MM.1S (cell line): ENCODE data around the gene NPHP1.

Source experiments
- DNase-seq: peaks from one replicate; pipeline ENCODE4 v3.0.0-alpha.2; 2015
- H2AFZ ChIP-seq: fragments of 300-600 bp; sonication (generic); 2 replicates; pipeline ENCODE4 v1.6.0; 2016; ENCODE audit warnings: antibody characterized with exemption, low read length
- H3F3A ChIP-seq: fragments of 300-600 bp; sonication (generic); 2 replicates; pipeline ENCODE4 v1.6.1; 2016; ENCODE audit warnings: mild to moderate bottlenecking, antibody characterized with exemption, low read length, moderate library complexity, mixed read lengths; ENCODE audit not compliant: insufficient read depth
- H3K27ac ChIP-seq: fragments of 300-600 bp; sonication (generic); 2 replicates; pipeline ENCODE4 v1.5.1; 2016; ENCODE audit warnings: mild to moderate bottlenecking, low read length
- H3K27me3 ChIP-seq: fragments of 300-600 bp; sonication (generic); replicated peaks from 2 replicates; pipeline ENCODE4 v1.6.0; 2016; ENCODE audit warnings: low read length; ENCODE audit not compliant: insufficient read depth
- H3K36me3 ChIP-seq: fragments of 300-600 bp; sonication (generic); replicated peaks from 2 replicates; pipeline ENCODE4 v1.6.1; 2016; ENCODE audit warnings: mild to moderate bottlenecking, low read length, mixed read lengths; ENCODE audit not compliant: insufficient read depth
- H3K4me1 ChIP-seq: fragments of 300-600 bp; sonication (generic); 2 replicates; pipeline ENCODE4 v1.6.1; 2016; ENCODE audit warnings: low read length, mixed read lengths
- H3K4me2 ChIP-seq: fragments of 300-600 bp; sonication (generic); 2 replicates; pipeline ENCODE4 v1.6.0; 2016; ENCODE audit warnings: low read depth, low read length
- H3K4me3 ChIP-seq: fragments of 300-600 bp; sonication (generic); 2 replicates; pipeline ENCODE4 v1.5.1; 2016; ENCODE audit warnings: low read length, mixed read lengths
- H3K79me2 ChIP-seq: fragments of 300-600 bp; sonication (generic); 2 replicates; pipeline ENCODE4 v1.6.1; 2016; ENCODE audit warnings: mixed run types, low read length, mixed read lengths
- H3K9ac ChIP-seq: fragments of 300-600 bp; sonication (generic); 2 replicates; pipeline ENCODE4 v1.6.1; 2016; ENCODE audit warnings: low read length, mixed read lengths
- H3K9me2 ChIP-seq: fragments of 300-600 bp; sonication (generic); replicated peaks from 2 replicates; pipeline ENCODE4 v1.6.1; 2016; ENCODE audit warnings: mild to moderate bottlenecking, low read length, mixed read lengths; ENCODE audit not compliant: insufficient read depth
- H3K9me3 ChIP-seq: fragments of 300-600 bp; sonication (generic); replicated peaks from 2 replicates; pipeline ENCODE4 v1.6.1; 2016; ENCODE audit warnings: mild to moderate bottlenecking, low read length, mixed read lengths; ENCODE audit not compliant: insufficient read depth
- H4K20me1 ChIP-seq: fragments of 300-600 bp; sonication (generic); 2 replicates; pipeline ENCODE4 v1.6.1; 2016; ENCODE audit warnings: mild to moderate bottlenecking, low read length, moderate library complexity, mixed read lengths; ENCODE audit not compliant: insufficient read depth
- CTCF ChIP-seq: fragments of 300-600 bp; sonication (generic); IDR thresholded peaks from 2 replicates; pipeline ENCODE4 v1.5.1; 2016; ENCODE audit warnings: antibody characterized with exemption, low read length, mixed read lengths
- EZH2 ChIP-seq: fragments of 300-600 bp; sonication (generic); optimal IDR thresholded peaks from 2 replicates; pipeline ENCODE3; 2017; ENCODE audit warnings: low read depth, mild to moderate bottlenecking, antibody characterized with exemption, low read length, mixed read lengths
- EZH2phosphoT487 ChIP-seq: fragments of 300-600 bp; sonication (generic); IDR thresholded peaks from 2 replicates; pipeline ENCODE4 v1.6.1; 2018; ENCODE audit warnings: antibody characterized with exemption, low read length

NPHP1 gene

GRCh38 chr2:110116033-110116710 is 88.6 kb downstream of the NPHP1 start:
- H3K4me3 ChIP-seq: no peak overlapping the region
- H3K36me3 ChIP-seq: no peaks in the 10 kb centered on the region

GRCh38 chr2:110115291-110116032 is 89.4 kb downstream of the NPHP1 start, which contains the start of gene MALL:
Gene MALL, minus strand, starts transcription at chr2:110115822. Its CDS starts 30 bp downstream, at chr2:110115792.
- Histone ChIP-seq H3K4me1 (no peaks in the 10 kb centered on the region), H3K4me2 (no peak within 1 kb of the TSS), H3K36me3 (no peaks in the 10 kb centered on the region), H2AFZ (no peak within 1 kb of the TSS), H3K9ac (no peak within 1 kb of the TSS), H4K20me1 (no peaks in the 10 kb centered on the region), H3K79me2 (no peaks in the 10 kb centered on the region), H3F3A (no peaks in the 10 kb centered on the region), H3K9me3 (no peaks in the 10 kb centered on the region), H3K9me2 (no peaks in the 10 kb centered on the region), H3K27me3 (no peaks in the 10 kb centered on the region), H3K4me3 (no peak within 1 kb of the TSS), H3K27ac (no peak within 1 kb of the TSS)
- TF ChIP-seq EZH2 (no peak), EZH2phosphoT487 (no peak), CTCF (no peak)
- DNase-seq: no peak

More at GRCh38 chr2:110116033-110116710, 88.6 kb downstream of the NPHP1 start:
- no peak overlapping the region for H2AFZ ChIP-seq
- no peaks in the 10 kb centered on the region for H3K27me3 ChIP-seq
- H3K9me3 ChIP-seq: no peaks in the 10 kb centered on the region
- H3K4me2 ChIP-seq: no peak overlapping the region
- TF ChIP-seq CTCF (no peak; the same call in 1 of the 2 replicates), EZH2phosphoT487 (no peak), EZH2 (no peak)
- no peak overlapping the region for H3K9ac ChIP-seq
- H3K27ac ChIP-seq: no peak overlapping the region
- no peak for DNase-seq
- no peaks in the 10 kb centered on the region for H3K4me1 ChIP-seq
- H3K9me2 ChIP-seq: no peaks in the 10 kb centered on the region
- no peaks in the 10 kb centered on the region for H4K20me1 ChIP-seq
- no peaks in the 10 kb centered on the region for H3F3A ChIP-seq
- H3K79me2 ChIP-seq: no peaks in the 10 kb centered on the region

- Histone ChIP-seq H3F3A (no peaks in the 10 kb centered on the region), H3K4me3 (no peak overlapping the region), H3K9me3 (no peaks in the 10 kb centered on the region), H3K27me3 (no peaks in the 10 kb centered on the region), H3K79me2 (no peaks in the 10 kb centered on the region), H3K4me2 (no peak overlapping the region), H4K20me1 (no peaks in the 10 kb centered on the region), H3K27ac (no peak overlapping the region), H3K4me1 (no peaks in the 10 kb centered on the region), H3K36me3 (no peaks in the 10 kb centered on the region), H3K9me2 (no peaks in the 10 kb centered on the region), H3K9ac (no peak overlapping the region), H2AFZ (no peak overlapping the region)
- no peak for DNase-seq
- no peak for TF ChIP-seq CTCF
- no peak for TF ChIP-seq EZH2phosphoT487
Measured at GRCh38 chr2:110114831-110115255, 90.0 kb downstream of the NPHP1 start.
